HG03439 (cell line): ENCODE data around the gene UBE2J1.
"Not testable (repeated sequence)": the region's sequence is repeated elsewhere in the genome, so short reads cannot be mapped to it uniquely, and the experiment has no call there.

ENCODE experiments used
- ATAC-seq: cut with Tn5 transposase; IDR thresholded peaks from one replicate; pipeline ENCODE4 v1.9.1; 2021; ENCODE audit warnings: mild to moderate bottlenecking, moderate library complexity; ENCODE audit not compliant: unreplicated experiment

The UBE2J1 gene

DNA sequence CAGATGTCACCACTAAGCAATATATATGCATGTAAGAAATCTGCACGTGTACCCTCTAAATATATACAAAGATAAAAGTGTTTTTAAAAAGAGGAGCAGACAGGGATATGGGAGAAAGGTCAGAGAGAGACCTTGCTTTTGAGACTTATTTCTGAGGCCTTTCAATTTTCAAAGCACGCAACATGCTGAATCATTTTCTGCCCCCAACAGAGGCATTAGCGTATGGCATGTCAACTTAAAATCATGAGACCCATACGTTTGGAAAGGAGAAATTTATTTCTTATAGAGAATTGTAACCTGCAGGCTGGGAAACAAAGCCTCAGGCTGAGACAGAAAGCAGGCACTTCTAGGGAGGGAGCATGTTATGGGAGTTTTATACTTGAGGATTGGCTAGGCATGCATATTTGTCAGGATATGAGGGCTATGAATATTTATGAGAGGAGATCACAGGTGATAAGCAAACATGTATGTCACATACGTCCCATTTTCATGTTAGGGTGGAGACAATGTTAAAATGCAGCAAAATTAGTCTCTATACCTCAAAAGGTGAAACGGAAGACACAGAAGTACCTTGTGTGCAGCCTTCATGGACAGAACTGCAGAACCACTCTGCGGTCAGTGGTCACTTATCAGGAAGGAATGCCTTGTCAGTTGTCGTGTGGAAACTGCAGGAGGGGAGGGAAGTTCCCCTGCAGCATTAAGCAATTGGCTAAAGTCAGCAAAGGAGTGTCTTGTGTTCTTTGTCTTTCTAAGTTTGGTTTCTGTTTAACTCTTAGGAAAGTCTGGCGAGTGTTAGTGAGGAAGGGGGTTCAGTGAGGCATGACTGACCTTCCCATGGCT is 31.2 kb downstream of the UBE2J1 start:
- ATAC-seq, result no peak

DNA sequence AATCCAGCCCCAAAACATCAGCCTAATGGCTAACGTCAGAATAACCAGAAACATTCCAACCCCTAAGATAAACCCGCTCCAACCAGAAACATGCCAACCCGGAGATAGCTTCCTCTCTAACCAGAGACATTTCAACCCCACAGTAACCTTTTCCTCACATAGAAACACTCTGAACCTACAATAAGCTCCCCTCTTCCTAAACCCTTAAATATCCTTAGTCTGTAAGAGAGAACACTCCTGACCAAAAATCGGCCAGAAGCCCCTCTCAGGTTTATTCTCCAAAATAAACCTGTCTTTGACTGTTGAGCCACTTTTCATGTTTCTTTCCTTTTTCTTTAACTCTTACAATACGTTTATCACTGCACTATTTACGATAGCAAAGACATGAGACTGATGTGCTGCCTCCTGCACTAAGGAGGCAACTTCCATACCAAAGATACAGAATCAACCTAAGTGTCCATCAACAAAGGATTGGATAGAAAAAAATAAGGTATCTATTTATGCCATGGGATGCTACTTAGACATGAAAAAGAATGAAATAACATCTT is 32.4 kb downstream of the UBE2J1 start:
- no peak for ATAC-seq

GRCh38 chr6:89317067-89317466 is 35.5 kb downstream of the UBE2J1 start:
- no peak for ATAC-seq

GRCh38 chr6:89315249-89315885 is 37.2 kb downstream of the UBE2J1 start, which contains the start of gene GABRR2:
TSS of gene GABRR2 (minus strand) at chr6:89315299. CDS start at chr6:89315165, 134 bp downstream.
- no peak for ATAC-seq

GRCh38 chr6:89314692-89315091 is 37.8 kb downstream of the UBE2J1 start:
- ATAC-seq, result no peak

GRCh38 chr6:89313006-89313405 is 39.5 kb downstream of the UBE2J1 start:
- ATAC-seq, result no peak

GRCh38 chr6:89311853-89312531 is 40.5 kb downstream of the UBE2J1 start:
- ATAC-seq, result no peak

DNA sequence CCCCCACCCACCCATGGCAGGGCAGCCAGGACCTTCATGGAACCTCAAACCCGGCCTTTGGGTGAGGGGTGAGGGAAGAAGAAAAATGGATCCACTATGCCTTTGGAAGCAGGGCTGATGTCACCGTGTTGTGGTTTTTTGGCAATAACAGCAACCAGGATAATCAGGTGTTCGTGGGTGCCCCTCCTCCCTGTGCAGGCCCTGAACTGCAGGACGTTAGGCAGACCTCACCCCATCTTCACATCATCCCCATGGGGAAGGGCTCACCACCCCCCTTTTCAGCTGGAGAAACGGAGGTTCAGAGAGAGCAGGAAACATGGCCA is 41.0 kb downstream of the UBE2J1 start:
- no peak for ATAC-seq

GRCh38 chr6:89310929-89311328 is 41.6 kb downstream of the UBE2J1 start:
- no peak for ATAC-seq

DNA sequence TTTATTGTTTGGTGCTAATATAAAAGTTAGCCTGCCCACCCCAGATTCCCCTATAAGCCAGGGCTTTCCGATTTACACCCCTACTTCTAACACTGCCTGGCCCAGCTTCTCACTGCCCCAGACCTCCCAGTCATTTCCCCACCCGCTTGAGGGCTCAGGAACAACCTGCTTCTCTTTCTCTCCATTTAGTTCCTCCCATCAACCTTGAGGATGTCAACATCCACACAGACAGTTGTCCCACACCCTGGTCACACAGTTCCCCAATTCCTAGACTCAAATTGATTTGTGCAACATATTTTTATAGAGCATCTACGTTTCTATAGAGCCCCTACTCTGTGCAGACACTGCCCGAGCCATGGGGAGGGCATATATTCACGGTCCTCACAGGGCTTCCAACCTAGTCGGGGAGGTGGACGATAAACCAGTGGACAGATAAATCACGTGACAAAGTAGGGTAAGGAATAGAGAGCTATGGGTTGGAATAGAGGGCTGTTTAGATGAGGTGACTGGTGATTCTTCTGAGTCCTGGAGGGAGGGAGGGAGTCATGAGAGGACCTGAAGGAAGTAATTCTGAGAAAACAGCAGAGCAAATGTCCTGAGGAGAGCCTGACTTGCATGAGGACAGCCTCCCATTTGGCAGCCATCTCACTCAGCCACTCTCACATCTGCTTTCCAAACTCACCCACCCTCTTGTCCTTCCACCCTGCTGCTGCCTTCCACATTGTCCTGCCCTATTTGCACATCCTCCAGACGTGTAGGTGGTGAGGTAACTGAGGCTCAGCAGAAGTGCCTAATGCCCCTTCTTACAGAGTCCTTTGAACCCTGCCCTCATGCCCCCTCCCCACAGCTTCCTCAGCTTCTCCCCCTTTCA is 43.8 kb downstream of the UBE2J1 start:
- no peak for ATAC-seq

DNA sequence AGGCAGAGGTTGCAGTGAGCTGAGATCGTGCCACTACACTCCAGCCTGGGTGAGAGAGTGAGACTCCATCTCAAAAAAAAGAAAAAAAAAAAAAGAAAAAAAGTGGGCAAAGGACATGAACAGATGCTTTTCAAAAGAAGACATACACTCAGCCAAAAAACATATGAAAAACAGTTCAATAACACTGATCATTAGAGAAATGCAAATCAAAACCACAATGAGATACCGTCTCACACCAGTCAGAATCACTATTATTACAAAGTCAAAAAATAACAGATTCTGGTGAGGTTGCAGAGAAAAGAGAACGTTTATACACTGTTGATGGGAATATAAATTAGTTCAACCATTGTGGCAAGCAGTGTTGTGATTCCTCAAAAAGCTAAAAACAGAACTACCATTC is 48.0 kb downstream of the UBE2J1 start:
- ATAC-seq, result peak; percentile 61

DNA sequence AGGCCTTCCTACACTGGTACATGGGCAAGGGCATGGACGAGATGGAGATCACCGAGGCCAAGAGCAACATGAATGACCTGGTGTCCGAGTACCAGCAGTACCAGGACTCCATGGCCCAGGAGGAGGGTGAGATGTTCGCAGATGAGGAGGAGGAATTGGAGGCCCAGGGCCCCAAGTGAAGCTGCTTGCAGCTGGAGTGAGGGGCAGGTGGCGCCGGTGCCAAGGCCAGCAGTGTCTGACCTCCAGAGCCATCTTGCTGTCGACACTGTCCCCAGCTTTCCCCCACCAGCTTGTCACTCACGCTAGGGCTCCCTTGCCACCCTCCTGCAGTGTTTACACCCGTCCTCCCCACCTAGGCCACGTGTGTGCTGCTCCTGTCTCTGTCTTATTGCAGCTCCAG is 49.6 kb downstream of the UBE2J1 start:
- ATAC-seq, result no peak

- no peak for ATAC-seq
These were observed 50.2 kb downstream of the UBE2J1 start for GRCh38 chr6:89302195-89302770.

DNA sequence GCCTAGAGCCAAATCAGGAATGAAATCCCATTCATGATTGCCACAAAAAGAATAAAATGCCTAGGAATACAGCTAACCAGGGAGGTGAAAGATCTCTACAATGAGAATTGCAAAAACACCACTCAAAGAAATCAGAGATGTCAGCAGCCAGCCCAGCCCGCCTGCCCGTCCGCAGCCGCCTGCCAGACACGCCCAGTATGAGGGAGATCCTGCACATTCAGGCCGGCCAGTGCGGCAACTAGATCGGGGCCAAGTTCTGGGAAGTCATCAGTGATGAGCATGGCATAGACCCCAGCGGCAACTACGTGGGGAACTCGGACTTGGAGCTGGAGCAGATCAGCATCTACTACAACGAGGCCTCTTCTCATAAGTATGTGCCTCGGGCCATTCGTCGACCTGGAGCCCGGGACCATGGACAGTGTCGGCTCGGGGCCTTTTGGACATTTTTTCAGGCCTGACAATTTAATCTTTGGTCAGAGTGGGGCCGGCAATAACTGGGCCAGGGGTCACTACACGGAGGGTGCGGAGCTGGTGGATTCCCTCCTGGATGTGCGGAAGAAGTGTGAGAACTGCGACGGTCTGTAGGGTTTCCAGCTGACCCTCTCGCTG is 50.8 kb downstream of the UBE2J1 start:
- no peak for ATAC-seq

DNA sequence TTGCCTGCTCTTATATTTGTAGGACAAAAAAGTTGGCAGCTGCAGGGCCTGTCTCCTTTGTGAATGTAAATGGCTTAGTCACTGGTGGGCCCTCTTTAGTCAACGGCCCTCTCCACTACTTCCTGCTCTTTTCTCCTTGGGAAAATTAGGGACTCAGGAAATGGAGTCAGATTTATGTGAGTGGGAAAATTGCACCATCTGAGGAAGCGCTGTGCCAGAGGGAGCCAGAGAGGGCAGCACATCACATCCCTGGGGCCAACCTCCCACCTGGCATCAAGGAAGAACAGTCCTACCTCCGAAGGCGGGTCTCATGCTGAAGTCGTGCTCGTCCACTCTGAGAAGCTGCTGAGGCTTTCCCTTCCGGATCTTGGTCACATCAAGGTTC is 53.1 kb downstream of the UBE2J1 start:
- ATAC-seq, result no peak

DNA sequence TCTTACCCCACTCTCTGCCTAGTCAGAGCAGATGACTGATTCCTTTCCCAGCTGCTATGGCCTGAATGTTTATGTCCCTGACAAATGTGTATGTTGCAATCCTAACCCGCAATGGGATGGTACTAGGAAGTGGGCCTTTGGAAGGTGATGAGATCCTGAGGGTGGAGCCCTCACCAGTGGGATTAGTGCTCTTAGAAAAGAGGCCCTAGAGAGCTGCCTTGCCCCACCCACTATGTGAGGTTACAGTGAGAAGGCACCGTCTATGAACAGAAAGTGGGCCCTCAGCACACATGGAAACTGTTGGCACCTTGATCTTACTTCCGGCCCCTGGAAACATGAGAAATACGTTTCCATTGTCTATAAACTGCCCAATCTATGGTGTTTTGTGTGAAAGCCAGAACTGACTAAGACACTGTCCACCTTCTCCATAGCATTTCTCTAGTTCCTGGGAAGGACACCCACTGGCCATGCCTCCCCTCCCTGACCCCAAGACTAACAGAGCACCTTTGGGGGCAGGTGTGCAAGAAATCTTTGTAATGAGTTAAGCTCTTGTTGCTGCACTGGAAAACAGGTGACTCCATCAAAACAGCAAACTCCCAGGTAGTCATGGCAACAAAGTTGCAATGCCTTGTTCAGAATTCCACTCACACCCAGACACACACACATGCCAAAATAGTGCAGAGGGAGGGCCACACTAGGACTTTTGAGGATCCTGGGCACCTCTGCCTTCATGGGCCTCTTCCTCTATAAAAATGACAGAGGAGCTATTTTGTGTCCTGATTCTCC is 53.6 kb downstream of the UBE2J1 start:
- peak; percentile 41 for ATAC-seq

GRCh38 chr6:89297695-89298351 is 54.7 kb downstream of the UBE2J1 start:
- peak; percentile 89 for ATAC-seq

- ATAC-seq, result no peak
These were observed 56.5 kb downstream of the UBE2J1 start for GRCh38 chr6:89295981-89296380.

GRCh38 chr6:89295116-89295515 is 57.4 kb downstream of the UBE2J1 start:
- ATAC-seq, result not testable (repeated sequence)
